Myocyte (in vitro differentiated cells): ENCODE results near the gene URGCP. TPM values are rescaled to one million over a fixed set of nuclear protein-coding genes. Genes with fewer than 3 reads are reported as not detected.
A peak's percentile ranks its signal among the peaks of the same experiment; 100 is the strongest.
"Not testable (repeated sequence)": the region's sequence is repeated elsewhere in the genome, so short reads cannot be mapped to it uniquely, and the experiment has no call there.

Experiments used
- DNase-seq: peaks from one replicate; pipeline ENCODE4 v3.0.0-alpha.2; 2012; ENCODE audit warnings: low read depth
- total RNA-seq: library from RNA; depleted of rRNA; stranded (reverse); fragments of >200 nt; gene quantifications from 2 replicates; pipeline ENCODE4 v1.2.3, GENCODE V29; 2014

URGCP gene
- total RNA-seq, 1 donor from 2014 or later = 41.6 TPM

DNA sequence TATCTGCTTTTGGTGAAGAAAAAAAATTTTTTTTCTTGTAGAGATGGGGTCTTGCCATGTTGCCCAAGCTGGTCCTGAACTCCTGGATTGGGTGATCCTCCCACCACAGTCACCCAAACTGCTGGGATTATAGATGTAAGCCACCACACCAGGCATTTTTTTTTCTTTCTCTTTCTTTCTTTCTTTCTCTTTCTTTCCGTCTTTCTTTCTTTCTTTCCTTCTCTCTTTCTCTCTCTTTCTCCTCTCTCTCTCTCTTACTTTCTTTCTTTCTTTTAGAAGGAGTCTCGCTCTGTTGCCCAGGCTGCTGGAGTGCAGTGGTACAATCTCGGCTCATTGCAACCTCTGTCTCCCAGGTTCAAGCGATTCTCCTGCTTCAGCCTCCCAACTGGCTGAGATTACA lies 16.3 kb upstream of the URGCP start:
- no peak for DNase-seq

DNA sequence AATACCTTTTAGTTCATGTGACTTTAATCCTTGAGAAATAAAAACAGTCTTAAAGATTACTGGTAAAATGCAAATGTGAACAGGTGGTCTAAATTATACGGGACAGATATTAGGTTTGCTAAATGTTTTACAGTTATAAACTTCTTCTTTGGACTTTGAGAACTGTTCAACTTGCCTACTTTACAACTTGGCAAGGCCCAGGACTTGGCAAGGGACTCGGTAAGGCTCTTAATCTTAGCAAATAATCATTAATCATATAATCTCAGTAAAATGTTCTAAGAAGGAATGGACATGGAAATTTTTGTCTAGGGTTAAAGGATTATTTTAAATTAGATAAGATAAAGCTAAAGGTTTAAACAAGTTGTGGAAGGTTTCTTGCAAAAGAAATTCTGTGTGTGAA lies 15.0 kb upstream of the URGCP start:
- no peak for DNase-seq

DNA sequence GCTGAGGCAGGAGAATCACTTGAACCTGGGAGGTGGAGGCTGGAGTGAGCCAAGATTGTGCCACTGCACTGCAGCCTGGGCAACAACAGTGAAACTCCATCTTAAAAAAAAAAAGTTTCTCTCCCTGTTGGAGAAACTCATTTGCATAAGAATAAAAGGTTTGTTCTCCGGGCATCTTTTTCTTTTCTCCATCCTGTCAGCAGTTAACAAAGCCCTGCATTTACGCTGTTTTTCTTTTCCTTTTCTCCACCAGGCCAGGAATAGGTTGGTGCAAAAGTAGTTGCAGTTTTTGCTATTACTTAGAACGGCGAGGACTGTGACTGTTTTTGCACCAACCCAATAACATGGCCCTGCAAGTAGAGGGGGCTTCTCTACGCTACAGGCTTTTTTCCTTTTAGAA lies 9.5 kb upstream of the URGCP start:
- no peak for DNase-seq

DNA sequence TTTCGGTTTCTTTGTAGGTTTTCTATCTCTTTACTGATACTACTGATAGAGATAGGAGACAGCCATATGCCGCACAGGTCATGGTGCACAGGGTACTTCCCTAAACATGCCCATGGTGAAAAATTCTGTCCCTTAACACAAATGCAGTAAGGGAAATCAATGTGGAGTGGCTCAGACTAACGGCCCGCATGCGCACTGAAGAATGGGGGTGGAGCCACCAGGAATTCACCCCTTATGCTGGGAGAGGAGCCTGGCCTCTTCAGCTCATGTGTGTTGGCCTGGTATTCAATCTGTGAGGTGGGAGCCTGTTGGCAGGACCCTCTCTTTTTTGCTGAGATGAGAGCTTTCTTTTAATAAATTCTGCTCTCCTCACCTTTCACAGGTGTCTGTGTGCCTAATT lies 8.4 kb upstream of the URGCP start:
- no peak for DNase-seq

DNA sequence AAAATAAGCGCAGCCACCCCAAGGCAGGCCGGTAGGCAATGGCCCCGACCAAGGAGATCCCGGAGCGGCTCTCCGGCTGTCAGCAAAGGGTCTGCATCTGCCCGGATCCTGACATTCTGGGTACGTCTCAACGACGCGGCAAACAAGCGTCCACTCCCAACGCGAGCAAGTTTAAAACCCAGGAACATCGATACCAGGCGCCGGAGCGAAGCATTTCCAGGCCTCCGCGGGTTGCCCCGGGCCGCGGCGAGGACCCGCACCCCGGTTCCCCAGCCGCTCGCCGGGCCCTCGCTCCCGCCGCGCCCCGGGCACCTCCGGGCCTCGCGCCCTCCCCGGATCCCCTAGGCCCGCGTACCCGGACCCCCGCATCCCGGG lies 453 bp downstream of the URGCP start:
- peak; percentile 66 for DNase-seq

DNA sequence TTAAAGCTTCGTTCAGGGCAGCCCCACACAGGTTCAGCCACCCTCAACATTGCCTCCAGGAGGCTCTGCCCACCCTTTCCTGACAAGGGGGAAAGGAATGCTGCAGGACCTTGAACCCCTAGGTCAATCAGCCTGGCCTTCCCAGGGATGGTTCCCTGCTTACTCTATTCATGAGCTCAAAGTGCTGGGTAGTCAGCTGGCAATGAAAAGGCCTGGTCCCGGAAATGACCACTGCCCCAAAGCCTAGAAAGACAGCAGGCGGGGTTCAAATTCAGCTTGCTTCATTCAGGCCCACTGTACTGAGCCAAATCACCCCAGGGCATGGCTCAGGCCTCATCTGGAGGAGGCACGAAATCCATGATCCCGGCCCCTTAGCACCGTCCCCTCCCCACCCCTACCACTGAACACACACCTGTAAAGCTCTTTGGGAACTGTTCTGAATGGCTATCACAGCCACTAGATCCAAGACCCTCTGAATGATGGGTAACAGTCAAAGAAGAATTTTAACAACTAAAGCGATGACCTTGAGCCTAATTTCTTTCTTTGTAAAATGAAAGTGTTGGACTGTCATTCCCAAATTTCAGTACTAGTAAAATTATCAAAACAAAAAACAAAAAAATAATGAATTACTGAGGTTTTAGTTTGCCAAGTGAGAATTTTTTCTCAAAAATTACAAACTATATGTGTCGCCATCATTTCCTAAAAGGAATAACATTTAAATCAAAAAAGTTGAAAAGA lies 1.0 kb downstream of the URGCP start:
- peak; percentile 43 for DNase-seq

DNA sequence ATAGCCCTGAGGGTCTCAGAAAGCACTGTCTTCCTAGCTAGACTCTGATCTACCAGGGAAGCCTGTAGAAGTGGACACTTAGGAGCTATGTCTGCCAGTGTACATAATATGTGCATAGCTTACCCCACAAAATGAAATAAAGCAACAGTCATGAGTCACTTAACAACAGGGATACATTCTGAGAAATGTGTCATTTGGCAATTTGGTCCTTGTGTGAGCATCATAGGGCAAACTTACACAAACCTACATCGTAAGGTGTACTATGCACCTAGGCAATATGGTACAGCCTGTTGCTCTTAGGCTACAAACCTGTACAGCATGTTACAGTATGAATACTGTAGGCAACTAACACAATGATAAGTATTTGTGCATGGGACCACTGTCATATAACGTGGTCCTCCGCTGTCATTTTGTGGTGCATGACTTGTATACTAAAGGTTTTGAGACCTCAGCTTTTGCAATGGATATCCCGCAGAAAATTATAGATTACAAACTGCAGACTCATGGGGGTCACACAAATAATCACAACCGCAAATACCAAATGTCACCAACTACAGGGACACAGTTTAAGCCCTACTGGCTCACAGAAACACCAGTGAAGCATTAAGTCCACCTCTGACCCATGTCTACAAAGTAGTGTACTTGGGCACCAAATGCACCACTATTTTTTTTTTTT lies 1.7 kb downstream of the URGCP start:
- DNase-seq = no peak

DNA sequence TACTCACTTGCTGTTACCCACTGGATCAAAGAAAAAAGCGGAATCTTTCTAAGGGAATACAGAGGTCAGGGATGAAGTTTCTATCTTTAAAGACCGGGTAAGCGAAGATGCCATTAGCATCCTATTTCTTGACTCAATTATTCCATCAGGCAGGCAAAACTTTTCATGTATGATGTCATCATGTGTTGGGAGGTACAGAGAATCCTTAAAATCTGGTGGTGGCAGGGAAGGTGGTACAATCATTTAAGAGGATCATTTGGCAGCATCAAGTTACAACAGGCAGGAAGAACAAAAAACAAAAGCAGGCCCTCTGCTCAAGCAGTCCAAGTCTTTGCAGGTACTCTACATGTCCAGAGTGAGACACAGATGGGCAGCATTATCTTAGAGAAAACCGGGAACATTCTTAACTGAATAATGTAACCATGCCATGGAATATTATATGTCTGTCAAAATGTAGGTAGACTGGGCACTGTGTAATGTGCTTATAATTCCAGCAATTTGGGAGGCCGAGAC lies 3.8 kb downstream of the URGCP start:
- no peak for DNase-seq

DNA sequence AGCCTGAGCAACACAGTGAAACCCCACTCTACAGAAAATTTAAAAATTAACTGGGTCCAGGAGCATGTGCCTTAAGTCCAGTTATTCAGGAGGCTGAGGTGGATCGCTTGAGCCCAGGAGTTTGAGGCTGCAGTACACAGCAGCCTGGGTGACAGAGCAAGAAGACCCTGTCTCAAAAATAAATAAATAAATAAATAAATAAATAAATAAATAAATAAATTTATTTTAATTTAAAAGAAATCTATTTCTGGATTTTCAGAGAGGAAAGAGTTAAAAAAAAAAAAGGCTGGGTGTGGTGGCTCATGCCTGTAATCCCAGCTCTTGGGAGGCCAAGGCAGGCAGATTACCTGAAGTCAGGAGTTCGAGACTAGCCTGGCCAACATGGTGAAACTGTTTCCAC lies 7.8 kb downstream of the URGCP start:
- not testable (repeated sequence) for DNase-seq

DNA sequence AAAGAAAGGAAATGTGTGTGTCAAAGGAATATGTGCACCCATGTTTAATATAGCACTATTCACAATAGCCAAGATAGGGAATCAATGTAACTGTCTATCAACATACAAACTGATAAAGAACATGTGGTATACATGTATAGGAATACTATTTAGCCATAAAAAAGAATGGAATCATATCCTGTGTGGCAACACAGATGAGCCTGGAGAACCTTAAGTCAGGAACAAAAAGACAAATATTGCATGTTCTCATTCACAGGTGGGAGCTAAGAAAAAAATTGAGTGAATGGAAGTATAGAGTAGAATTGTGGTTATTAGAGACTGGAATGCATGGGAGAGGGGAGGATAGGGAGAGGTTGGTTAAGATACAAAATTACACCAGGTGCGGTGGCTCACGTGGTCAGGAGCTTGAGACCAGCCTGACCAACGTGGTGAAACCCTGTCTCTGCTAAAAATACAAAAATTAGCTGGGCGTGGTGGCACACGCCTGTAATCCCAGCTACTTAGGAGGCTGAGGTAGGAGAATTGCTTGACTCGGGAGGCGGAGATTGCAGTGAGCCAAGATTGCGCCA lies 10.5 kb downstream of the URGCP start:
- peak; percentile 81 for DNase-seq

DNA sequence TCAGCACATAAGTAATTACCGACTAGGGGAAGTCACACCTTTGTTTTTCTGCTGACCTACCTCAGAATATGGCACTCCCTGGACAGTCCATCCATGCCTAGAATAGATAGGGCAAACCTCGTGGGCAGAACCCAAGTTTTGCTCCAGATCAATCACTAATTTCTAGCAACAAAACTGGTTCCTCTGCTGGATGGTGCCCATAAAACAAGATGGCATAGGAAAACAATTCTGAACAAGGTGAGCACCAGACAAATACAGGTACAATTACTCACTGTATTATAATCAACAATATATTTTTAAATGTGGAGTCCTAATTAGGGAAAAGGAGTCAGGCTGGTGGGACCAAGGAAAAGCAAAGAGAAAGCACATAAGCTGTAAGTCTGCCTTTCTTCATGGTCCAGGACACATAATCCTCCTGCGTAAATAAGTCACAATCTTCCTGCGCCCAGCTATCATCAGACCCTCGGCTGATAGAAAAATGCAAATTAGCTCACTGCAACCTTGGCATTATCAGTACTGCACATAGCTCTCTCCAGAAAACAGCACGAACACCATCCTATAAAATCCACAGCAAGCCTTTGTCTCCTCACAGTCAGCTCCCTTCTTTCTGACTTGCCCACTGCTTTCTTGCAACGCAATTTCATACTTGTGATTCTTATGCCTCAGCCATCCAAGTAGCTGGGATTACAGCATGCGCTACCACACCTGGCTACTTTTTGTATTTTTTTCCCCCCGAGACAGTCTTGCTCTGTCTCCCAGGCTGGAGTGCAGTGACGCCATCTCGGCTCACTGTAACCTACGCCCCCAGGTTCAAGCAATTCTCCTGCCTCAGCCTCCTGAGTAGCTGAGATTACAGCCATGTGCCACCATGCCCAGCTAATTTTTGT lies 15.1 kb downstream of the URGCP start:
- DNase-seq = no peak

DNA sequence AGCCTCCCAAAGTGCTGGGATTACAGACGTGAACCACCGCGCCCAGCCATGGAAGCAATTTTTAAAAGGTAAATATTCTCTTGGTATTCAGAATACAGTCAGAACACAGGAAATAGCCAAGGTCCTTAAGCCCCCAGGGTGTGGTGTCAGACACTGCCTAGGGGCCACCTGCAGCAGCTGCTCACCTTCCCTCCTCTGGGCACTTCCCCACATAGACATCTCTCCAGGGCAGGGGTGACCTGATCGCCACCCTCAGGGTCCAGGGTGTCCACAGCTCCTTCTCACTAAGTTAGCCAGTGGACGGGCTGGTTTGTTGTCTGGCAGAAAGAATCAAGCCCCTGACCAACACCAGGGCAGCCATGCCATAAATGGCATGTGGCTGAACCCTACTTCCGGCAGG lies 15.9 kb downstream of the URGCP start:
- DNase-seq = no peak

DNA sequence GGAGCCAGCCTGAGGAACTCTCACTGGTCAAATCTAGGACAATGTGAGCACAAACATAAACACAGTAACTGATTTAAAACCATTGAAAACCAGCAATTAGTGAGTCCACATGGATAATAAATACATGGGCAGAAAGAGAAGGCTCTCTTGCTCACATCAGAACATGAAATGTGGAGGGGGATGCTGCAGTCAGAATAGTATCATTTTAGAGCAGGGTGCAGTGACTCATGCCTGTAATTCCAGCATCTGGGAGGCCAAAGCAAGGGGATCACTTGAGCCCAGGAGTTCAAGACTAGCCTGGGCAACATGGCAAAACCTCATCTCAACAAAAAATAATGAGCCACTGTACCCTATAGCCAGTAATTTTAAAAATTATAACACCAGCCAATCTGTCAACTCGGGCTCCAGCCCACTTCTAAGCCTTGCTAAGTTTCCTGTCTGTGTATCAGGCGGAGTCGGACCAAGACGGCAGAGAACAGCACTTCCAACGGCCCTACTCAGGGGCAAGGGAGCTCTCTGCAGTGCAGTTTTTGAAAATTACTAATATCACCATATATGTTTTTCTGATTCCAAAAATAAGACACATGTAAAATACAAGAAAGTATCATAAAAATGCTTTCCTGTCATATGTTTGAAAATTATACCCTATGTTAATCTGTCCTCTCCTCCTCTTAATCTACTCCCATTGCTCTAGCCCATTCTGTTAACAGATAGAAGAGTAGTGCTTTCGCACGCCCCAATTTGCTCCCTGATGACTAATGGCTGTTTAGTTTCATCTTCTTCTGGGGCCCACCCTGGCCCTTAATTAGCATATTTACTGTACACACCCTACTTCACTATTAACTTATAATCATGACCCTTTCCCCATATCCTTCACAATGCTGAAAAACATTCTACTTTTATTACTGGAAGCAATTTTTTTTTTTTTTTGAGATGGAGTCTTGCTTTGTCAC lies 17.1 kb downstream of the URGCP start:
- peak; percentile 43 for DNase-seq

DNA sequence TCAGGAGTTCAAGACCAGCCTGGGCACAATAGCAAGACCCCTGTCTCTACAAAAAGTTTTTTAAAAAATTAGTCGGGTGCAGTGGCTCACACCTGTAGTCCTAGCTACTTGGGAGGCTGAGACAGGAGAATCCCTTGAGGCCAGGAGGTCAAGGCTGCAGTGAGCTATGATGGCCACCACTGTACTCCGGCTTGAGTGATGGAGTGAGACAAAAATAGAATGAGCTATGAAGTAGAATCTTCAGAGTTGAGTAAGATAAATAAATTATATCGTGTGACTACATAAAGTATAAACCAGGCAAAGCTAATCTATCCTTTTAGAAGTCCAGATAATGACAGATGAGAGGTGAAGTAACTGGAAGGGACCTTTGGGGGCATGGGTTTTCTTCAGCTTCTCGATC lies 21.8 kb downstream of the URGCP start:
- DNase-seq = no peak

DNA sequence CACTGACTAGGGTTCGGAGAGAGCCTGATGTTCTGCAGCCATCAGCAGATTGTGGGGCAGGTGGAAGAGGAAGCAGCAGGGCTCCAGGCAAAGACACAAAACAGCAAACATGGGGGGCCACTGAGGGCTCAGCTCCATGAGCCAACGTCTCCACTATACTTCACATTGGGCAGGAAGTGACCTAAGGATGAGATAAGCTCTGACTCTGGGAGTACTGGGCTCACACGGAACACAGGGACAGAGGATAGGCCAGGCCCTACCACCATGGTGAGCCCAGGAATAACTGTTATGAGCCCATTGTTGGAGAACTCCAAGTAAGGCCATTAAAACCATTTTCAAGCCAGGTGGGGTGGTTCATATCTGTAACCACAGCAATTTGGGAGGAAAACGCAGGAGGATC lies 22.2 kb downstream of the URGCP start:
- no peak for DNase-seq

DNA sequence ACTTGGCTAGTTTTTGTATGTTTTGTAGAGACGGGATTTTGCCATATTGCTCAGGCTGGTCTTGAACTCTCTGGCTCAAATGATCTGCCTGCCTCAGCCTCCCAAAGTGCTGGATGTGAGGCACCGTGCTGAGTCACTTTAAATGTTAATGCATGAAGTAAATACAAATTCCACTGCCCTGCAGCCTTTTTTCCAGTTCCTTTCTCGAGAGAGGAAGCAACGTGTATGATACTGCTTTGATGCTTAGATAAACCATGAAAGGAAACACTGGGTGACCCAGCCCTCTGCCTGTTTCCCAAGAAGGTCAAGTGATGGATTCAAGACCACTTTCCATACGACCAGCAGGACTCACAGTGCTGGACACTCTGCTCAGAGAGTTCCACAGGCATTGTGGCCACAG lies 25.8 kb downstream of the URGCP start:
- no peak for DNase-seq

DNA sequence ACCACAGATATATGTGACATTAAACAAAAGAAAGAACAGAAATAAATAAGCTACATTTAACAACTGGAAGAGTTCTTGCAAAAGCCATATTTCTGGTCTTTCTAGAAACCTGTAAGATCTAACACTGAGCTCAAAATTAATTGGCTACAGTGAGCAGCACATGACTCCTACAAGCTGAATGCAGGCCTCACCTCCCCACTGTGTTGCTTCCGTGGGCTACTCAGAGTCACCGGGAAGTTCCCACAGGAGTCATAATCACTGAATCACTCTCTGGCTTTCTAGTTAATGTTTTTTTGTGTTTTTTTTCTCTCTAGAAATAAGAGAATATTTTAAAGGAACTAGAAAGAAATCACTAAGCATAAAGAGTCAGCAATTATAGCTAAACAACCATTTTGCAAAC lies 26.9 kb downstream of the URGCP start:
- peak; percentile 41 for DNase-seq

DNA sequence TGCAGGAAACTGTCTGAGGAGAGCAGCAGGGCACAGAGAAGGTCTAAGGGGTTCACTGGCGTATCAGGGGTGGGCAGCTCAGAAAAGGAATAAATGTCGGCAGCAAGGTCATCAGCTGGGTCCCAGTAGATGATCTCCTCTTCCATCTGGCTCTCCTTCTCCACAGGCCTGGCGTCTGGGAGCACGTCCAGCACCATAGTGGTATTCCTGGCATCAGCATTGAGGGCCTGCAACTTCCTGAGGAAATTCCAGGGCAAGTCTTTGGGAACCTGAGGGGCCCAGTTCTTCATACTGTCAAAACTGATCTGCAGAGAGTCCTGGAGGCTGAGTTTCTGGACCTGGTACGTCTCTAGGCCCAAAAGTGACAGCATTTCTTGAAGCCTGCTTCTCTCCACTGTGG lies 27.5 kb downstream of the URGCP start:
- DNase-seq = peak; percentile 66

DNA sequence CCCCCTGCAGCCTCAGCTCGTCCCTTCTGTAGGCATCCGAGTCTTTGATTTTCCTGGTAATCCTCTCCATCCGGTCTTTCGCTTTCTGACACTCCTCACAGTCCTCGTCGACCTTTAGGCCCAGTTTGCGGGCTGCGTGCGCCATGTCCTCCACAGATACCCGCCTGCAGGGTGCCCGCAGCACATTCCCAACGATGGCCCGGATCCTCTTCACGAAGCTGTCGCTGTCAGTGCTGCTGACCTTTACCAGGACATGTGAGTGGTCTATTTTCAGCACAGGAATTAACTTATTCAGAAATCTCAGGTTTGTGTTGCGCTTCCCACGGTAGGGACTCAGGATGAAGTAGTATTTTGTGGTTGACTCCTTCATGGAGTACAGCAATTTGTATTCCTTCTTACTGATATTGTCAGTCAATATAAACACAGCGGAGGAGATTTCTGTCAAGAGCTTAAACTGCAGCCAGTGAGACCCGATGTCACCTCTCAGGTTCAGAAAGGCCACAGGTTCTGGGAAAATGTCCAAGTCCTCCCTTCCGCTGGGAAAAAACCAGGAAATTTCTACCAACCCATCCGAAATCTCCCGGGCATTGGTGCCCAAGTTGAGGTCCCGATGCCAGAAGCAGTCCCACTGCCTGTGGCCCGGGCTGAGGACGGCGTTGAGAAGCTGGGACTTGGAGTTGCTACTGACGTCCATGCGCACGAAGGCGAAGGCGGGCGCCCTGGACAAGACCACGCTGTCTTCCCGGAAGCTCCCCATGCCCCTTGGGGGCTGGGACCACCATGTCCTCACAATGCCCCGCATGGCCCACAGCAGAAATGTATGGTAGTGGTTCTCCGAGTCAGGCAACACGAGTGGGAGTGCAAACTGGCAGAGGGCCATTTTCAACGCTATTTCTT lies 28.2 kb downstream of the URGCP start:
- no peak for DNase-seq
